ENCODE measurements around the gene ONECUT1.

DNA sequence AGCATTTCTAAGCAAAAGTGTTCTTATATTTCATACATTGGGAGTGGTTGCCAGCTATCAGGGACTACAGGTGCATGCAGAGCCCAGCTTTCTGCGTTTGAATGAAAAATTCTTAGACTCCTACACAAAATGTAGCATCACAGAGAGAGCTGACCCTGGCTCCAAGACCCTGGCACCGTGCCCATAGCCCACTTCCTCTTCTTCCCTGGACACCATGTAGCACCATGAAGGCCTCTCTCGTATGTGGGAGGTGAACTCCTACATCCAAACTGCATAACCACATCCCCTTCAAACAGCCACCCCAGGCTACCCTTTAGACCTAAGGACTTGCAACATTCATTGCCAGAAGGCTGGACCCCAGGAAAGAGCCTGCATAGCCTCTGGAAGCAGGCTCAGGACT is 75.2 kb downstream of the ONECUT1 start:
- no peak for TF ChIP-seq POLR2A (IDR thresholded peaks at IDR 0.05; ENCODE audit: low read depth, low read length)
- TF ChIP-seq, protein P1, sequence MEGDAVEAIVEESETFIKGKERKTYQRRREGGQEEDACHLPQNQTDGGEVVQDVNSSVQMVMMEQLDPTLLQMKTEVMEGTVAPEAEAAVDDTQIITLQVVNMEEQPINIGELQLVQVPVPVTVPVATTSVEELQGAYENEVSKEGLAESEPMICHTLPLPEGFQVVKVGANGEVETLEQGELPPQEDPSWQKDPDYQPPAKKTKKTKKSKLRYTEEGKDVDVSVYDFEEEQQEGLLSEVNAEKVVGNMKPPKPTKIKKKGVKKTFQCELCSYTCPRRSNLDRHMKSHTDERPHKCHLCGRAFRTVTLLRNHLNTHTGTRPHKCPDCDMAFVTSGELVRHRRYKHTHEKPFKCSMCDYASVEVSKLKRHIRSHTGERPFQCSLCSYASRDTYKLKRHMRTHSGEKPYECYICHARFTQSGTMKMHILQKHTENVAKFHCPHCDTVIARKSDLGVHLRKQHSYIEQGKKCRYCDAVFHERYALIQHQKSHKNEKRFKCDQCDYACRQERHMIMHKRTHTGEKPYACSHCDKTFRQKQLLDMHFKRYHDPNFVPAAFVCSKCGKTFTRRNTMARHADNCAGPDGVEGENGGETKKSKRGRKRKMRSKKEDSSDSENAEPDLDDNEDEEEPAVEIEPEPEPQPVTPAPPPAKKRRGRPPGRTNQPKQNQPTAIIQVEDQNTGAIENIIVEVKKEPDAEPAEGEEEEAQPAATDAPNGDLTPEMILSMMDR (IDR thresholded peaks at IDR 0.05 in 2 of 3, conservative IDR thresholded peaks at IDR 0.05 in 1 of 3; ENCODE audit: control insufficient read depth in 2 of 3, extremely low read depth in 1 of 3, insufficient read depth in 1 of 3, low read depth in 3 of 3, low read length in 3 of 3), result no peak
- no peak for TF ChIP-seq MYC (IDR thresholded peaks at IDR 0.05; ENCODE audit: insufficient read depth, insufficient read length, insufficient replicate concordance, low read length, severe bottlenecking)
- TF ChIP-seq RAD21 (IDR thresholded peaks at IDR 0.05; ENCODE audit: insufficient read depth, low read depth, low read length), result no peak
- no peak for TF ChIP-seq EZH2 (IDR thresholded peaks at IDR 0.05; ENCODE audit: borderline replicate concordance, control insufficient read depth, low read depth, low read length)
- TF ChIP-seq, protein P2, sequence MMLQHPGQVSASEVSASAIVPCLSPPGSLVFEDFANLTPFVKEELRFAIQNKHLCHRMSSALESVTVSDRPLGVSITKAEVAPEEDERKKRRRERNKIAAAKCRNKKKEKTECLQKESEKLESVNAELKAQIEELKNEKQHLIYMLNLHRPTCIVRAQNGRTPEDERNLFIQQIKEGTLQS (IDR thresholded peaks at IDR 0.05; ENCODE audit: borderline replicate concordance, extremely low read depth, low read depth, low read length), result no peak
